DMS114 treated with DMSO at 0.1 percent for 48 hours (cell line): Measurements from ENCODE around the gene GIPR.
"Not testable (repeated sequence)": the region's sequence is repeated elsewhere in the genome, so short reads cannot be mapped to it uniquely, and the experiment has no call there.

ENCODE experiments used
- DNase-seq: peaks from one replicate; lab custom pipeline; 2025; ENCODE audit not compliant: unreplicated experiment; lab: John Stamatoyannopoulos, UW

Gene GIPR

DNA sequence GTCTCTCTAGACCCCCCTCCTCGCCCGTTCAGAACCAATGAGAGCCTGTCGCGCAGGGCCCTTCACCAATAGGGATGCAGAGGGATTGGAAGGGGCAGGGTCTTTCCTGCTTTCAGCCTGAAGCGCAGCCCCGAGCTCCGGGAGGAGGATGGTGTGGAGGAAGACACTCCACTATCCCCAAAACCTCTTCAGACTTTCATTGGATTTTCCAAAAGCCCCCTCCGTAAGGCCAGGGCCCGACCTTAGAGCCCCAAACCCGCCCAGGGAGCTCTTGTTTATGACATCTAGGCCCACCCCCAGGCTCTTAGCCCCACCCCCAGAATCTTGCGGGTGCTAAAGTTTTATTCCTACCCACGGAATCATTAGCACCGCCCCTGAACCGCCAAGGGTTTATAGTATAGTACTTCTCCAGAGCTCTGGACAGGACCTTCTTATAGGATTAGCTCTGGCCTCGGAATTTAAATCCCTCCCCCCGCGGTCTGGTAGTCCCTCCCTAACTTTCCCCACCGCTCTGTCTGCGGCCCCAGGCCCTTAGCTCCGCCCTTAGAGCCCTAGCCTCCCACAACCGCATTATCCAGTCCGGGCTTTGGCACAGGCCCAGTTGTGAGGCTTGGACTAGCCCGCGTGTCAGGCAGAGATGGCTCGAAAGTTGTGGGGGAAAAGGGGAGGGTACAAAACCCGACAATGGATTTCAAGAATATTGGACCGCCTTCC lies 22.2 kb upstream of the GIPR start:
- peak; percentile 60 for DNase-seq

GRCh38 chr19:45646345-45646698 lies 21.7 kb upstream of the GIPR start:
- DNase-seq = no peak

DNA sequence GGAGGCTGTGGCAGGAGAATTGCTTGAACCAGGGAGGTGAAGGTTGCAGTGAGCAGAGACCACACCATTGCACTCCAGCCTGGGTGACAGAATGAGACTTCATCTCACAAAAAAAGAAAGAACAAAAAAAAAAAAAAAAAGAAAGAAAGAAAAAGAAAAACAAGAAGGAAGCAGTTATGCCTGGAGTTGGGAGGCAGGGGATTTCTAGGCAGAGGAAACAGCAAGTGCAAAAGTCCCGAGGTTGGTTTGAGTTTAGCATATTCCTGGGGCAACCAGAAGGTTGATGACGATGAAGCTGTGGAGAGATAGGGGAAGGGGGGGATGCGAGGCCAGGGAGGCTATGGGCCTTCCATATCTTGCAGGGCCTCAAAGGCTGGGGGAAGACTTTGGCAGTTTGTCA lies 17.3 kb upstream of the GIPR start:
- DNase-seq = no peak

DNA sequence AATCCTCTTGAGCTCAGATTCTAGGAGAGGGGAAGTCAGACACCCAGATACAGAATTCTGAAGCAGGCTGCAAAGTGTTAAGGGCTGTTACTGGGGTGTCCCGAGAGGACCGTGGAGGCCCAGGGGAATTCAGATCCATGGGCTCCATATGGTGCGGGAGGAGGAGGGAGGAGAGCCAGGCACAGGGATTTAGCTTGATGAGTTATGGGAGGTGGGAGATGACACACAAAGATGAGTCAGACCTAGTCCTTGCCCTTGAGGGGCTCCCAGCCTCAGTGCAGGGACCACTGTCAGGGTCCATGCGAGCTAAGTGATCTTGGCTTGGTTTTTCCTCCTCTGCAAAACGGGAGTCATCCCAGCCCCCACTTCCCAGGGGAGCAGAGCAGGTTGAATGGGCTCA lies 14.4 kb upstream of the GIPR start:
- DNase-seq = no peak

- no peak for DNase-seq
Measured at GRCh38 chr19:45655073-45655472, 12.9 kb upstream of the GIPR start.

GRCh38 chr19:45657520-45658167 lies 10.4 kb upstream of the GIPR start:
- DNase-seq = no peak

GRCh38 chr19:45659096-45659729 lies 8.8 kb upstream of the GIPR start:
- no peak for DNase-seq

DNA sequence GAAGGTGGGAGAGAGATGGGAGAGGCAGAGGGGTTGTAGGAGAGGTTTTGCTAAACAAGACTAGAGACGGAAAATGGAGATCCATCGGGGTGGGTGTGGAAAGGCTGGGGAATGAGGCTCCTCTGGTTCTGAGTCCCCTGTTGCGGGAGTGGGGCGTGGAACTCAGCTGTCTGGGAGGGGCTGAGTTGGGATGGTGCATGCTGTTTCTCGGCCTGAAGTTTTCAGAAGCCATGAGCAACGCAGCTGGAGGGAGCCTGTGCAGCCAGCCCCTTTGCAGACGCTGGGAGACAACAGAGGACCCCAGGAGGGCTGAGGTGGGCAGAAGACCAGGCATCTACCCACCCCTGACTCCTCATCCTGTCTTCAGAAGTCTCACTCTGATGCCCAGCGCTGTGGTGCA lies 7.4 kb upstream of the GIPR start:
- no peak for DNase-seq

- DNase-seq = no peak
Measured at GRCh38 chr19:45663800-45664199, 4.2 kb upstream of the GIPR start.

- DNase-seq = no peak
Measured at GRCh38 chr19:45664575-45664974, 3.4 kb upstream of the GIPR start.

DNA sequence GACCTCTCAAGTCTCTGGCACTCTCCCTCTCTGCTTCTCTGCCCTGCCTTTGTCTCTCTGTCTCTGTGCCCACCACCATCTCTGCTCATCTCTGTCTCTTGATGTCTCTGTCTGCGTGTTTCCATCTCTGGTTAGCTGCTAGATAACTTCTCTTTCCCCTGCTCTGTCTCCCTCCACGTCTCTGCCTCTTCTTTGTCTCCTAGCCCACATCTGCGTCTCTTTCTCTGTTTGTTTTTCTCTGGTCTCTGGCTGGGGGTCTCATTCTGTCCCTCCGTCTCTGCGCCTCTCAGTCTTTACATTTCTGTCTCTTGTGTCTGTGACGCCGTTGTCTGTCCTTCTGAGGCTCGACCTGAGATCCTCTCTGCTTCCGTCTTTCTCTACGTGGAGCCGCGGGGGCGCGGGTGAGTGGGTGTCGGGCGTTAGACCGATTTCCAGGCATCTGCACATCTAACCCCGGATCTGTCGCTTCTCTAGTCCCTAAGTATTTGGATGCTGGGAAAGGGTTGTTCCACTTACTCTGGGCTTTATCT lies 386 bp downstream of the GIPR start:
- no peak for DNase-seq

GRCh38 chr19:45670670-45671453 lies 2.8 kb downstream of the GIPR start:
- peak; percentile 37 for DNase-seq

- DNase-seq = no peak
Measured at GRCh38 chr19:45674946-45675345, 6.9 kb downstream of the GIPR start.

DNA sequence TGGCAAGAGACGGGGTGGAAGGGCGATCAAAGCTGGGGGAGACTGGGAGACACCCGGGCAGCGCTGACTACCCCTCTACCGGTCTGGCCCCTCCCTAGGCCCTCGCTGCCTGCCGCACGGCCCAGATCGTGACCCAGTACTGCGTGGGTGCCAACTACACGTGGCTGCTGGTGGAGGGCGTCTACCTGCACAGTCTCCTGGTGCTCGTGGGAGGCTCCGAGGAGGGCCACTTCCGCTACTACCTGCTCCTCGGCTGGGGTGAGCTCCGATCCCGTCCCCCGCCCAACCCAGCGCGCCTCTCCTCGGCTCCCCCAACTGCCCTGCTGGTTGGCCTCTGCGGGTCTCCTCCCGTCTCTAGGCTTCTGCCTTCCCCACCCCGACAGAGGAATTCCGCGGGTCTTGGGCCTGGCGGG lies 8.8 kb downstream of the GIPR start:
- DNase-seq = no peak

DNA sequence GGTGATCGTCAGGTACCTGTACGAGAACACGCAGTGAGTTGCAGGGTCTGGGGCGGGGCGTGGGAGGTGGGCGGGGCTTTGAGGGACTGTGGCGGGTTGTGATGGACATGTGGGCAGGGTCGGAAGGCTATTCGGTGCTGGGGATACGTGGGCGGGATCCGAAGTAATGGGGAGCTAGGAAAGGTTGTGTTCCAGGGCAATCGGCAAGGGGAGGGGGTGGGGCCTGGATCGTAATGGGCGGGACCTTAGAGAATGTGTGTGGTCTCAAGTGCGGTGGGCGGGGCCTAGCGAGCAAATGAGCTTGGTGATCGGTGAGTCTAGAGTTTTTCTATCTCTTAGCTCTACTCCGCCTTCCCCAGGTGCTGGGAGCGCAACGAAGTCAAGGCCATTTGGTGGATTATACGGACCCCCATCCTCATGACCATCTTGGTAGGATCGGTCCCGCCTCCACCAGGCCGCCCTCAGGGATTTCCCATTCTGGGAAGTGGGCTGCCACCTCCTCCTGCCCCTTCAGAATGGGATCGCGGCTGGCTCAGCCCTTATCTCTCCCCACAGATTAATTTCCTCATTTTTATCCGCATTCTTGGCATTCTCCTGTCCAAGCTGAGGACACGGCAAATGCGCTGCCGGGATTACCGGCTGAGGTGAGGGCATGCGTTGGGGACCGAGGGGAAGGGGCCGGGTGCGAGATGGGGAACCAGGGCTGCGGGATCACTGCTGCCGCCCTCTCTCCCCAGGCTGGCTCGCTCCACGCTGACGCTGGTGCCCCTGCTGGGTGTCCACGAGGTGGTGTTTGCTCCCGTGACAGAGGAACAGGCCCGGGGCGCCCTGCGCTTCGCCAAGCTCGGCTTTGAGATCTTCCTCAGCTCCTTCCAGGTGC lies 9.6 kb downstream of the GIPR start:
- DNase-seq = peak; percentile 43

- DNase-seq = peak; percentile 49
Measured at GRCh38 chr19:45681391-45682015, 13.5 kb downstream of the GIPR start.

- no peak for DNase-seq
Measured at GRCh38 chr19:45682117-45682516, 14.1 kb downstream of the GIPR start.

DNA sequence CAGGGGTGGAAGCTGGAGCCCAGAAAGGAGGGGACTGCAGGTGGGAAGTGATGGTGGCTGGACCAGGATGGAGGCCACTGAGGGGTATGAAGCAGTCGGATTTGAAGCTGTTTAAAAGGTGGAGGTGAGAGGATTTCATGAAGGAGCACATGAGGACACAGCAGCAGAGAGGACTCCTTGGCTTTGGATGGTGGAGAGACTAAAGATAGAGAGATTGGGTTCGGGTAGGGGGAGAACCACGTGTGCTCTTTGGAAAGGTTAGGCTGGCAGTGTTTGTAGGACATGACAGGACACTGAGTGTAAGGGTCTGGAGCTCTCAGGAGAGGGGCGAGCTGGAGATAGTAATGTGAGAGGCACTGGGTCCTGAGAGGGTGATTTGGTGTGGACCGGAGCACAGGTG lies 14.9 kb downstream of the GIPR start:
- DNase-seq = no peak

DNA sequence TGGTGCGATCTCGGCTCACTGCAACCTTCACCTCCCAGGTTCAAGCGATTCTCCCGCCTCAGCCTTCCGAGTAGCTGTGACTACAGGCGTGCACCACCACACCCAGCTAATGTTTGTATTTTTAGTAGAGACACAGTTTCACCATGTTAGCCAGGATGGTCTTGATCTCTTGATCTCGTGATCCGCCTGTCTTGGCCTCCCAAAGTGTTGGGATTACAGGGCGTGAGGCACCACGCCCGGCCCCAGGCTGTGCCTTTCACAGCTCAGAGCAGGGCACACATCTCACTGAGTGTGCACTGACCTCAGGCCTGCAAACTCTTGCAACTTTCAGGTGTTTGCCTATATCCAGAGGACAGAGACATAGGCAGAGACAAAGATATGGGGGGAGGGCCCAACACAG lies 17.0 kb downstream of the GIPR start:
- DNase-seq = not testable (repeated sequence)

DNA sequence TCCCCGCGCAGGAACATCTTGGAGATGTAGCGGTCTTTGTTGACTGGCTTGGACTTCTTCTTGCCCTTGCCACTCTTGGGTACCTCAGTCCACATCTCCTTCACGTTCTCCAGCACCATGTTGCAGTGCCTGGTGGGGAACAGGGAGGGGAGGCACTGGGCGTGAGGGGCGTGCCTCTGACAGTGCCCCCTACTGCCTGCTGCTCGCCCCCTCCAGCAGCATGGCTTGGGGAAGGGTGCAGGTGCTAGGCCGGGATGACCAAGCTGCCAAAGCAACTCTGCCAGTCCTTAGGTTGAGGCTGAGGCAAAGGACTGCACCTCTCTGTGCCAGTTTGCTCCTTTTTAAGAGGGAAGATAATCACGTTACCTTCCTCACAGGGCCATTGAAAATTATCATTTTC lies 19.6 kb downstream of the GIPR start:
- no peak for DNase-seq
